GM23248 (cell line): ENCODE data around the gene MAEL. TPM values are rescaled to one million over a fixed set of nuclear protein-coding genes. Genes with fewer than 3 reads are reported as not detected.

Experiments
- DNase-seq: peaks from one replicate; pipeline ENCODE4 v3.0.0-alpha.2; 2015
- H2AFZ ChIP-seq: fragments of 200-600 bp; sonication (generic); 2 replicates; pipeline ENCODE4 v1.6.1; 2016; ENCODE audit warnings: antibody characterized with exemption
- H3F3A ChIP-seq: fragments of 200-600 bp; sonication (generic); 2 replicates; pipeline ENCODE4 v1.6.1; 2016; ENCODE audit warnings: mild to moderate bottlenecking, antibody characterized with exemption, mixed run types; ENCODE audit not compliant: insufficient read depth
- H3K27ac ChIP-seq: fragments of 200-600 bp; sonication (generic); 2 replicates; pipeline ENCODE4 v1.5.1; 2016; ENCODE audit warnings: mild to moderate bottlenecking
- H3K27me3 ChIP-seq: fragments of 200-600 bp; sonication (generic); replicated peaks from 2 replicates; pipeline ENCODE4 v1.6.1; 2016; ENCODE audit warnings: mild to moderate bottlenecking; ENCODE audit not compliant: insufficient read depth
- H3K36me3 ChIP-seq: fragments of 200-600 bp; sonication (generic); 2 replicates; pipeline ENCODE4 v1.6.1; 2016; ENCODE audit warnings: low read depth, mild to moderate bottlenecking
- H3K4me1 ChIP-seq: fragments of 200-600 bp; sonication (generic); 2 replicates; pipeline ENCODE4 v1.6.1; 2016; ENCODE audit warnings: mild to moderate bottlenecking; ENCODE audit not compliant: insufficient read depth
- H3K4me2 ChIP-seq: fragments of 200-600 bp; sonication (generic); one replicate; pipeline ENCODE4 v1.6.1; 2016; ENCODE audit warnings: mild to moderate bottlenecking; ENCODE audit not compliant: unreplicated experiment
- H3K4me3 ChIP-seq: fragments of 200-600 bp; sonication (generic); 2 replicates; pipeline ENCODE4 v1.5.1; 2016; ENCODE audit warnings: mild to moderate bottlenecking
- H3K79me2 ChIP-seq: fragments of 200-600 bp; sonication (generic); 2 replicates; pipeline ENCODE4 v1.6.1; 2016; ENCODE audit warnings: mild to moderate bottlenecking; ENCODE audit not compliant: insufficient read depth
- H3K9ac ChIP-seq: fragments of 200-600 bp; sonication (generic); 2 replicates; pipeline ENCODE4 v1.6.1; 2016; ENCODE audit warnings: mild to moderate bottlenecking
- H3K9me2 ChIP-seq: fragments of 200-600 bp; sonication (generic); 2 replicates; pipeline ENCODE4 v1.6.1; 2016; ENCODE audit warnings: mixed run types, mild to moderate bottlenecking, moderate library complexity; ENCODE audit not compliant: insufficient read depth
- H3K9me3 ChIP-seq: fragments of 200-600 bp; sonication (generic); one replicate; pipeline ENCODE4 v1.6.1; 2017; ENCODE audit warnings: low read depth
- H4K20me1 ChIP-seq: fragments of 200-600 bp; sonication (generic); 2 replicates; pipeline ENCODE4 v1.6.0; 2016; ENCODE audit not compliant: insufficient read depth
- EZH2 ChIP-seq: fragments of 200-600 bp; sonication (generic); IDR thresholded peaks from 2 replicates; pipeline ENCODE4 v1.6.1; 2018; ENCODE audit warnings: antibody characterized with exemption, mild to moderate bottlenecking; ENCODE audit not compliant: insufficient read depth, poor library complexity, severe bottlenecking
- EZH2phosphoT487 ChIP-seq: fragments of 200-600 bp; sonication (generic); IDR thresholded peaks from 2 replicates; pipeline ENCODE4 v1.6.1; 2018; ENCODE audit warnings: antibody characterized with exemption, moderate library complexity, mild to moderate bottlenecking, low read depth; ENCODE audit not compliant: insufficient read depth
- WGBS, 2 experiments: methylation state at CpG; one replicate each; pipeline ENCODE4 v1.1.6; 2015 to 2017; ENCODE audit warnings: low lambda C conversion rate in 2 of 2, low coverage in 1 of 2; ENCODE audit errors: missing lambda C conversion rate in 2 of 2; 5-methylcytosine and 5-hydroxymethylcytosine counted together
- in situ Hi-C: fragments of 300-500 bp; cut with MboI; formaldehyde crosslinking; loops from 2 replicates; pipeline ENCODE4 v1.15.0; 2020
- polyA plus RNA-seq: library from polyadenylated mRNA; unstranded; fragments of >200 nt; fragmentation: Nextera tagmentation; extraction: Ambion mirVana; gene quantifications from 2 replicates; pipeline ENCODE4 v1.2.1, GENCODE V29; 2016
- total RNA-seq: library from RNA; depleted of rRNA; stranded (reverse); fragments of >200 nt; shearing (Covaris generic); gene quantifications from 2 replicates; pipeline ENCODE4 v1.2.3, GENCODE V29; 2014

Gene MAEL
- total and polyA plus RNA-seq, 2 experiments from 2014 or later, result not detected

DNA sequence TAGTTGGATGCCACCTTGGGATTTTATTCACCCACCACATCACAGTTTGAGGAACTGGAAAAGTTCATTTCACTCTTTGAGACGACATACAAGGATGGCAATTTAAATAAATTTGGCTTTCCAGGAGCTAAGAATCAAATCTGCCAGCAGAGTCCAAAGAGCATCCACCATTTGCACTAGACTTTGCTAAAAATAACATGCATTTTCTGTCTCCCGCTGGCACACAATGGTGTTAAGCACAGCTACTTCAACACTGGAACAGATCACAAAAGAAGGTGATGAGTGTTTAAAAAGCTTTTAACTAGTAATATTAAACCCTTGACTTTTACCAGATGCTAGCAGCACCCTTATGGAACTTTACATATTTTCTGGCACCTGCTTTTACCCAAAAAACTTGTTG, 44.6 kb downstream of the MAEL start:
- H3K36me3 ChIP-seq, result no peaks in the 10 kb centered on the region
- H3K27me3 ChIP-seq, result no peaks in the 10 kb centered on the region; the same call in 1 of the 2 replicates
- H3K4me3 ChIP-seq, result no peak overlapping the region
- H3K9ac ChIP-seq, result no peak overlapping the region
- in situ Hi-C loops, result no loop called here
- H3K9me3 ChIP-seq, result no peaks in the 10 kb centered on the region
- no peaks in the 10 kb centered on the region for H4K20me1 ChIP-seq
- WGBS, 2 experiments, result 0 to 7% methylated on average over 2 of the region's 2 CpGs
- DNase-seq, result no peak
- no peak overlapping the region for H3K4me2 ChIP-seq
- no peak overlapping the region for H3K27ac ChIP-seq
- no peaks in the 10 kb centered on the region for H3F3A ChIP-seq
- TF ChIP-seq EZH2phosphoT487 (no peak), EZH2 (no peak)
- H3K9me2 ChIP-seq, result no peaks in the 10 kb centered on the region
- no peaks in the 10 kb centered on the region for H3K4me1 ChIP-seq
- H2AFZ ChIP-seq, result no peak overlapping the region
- H3K79me2 ChIP-seq, result no peaks in the 10 kb centered on the region

DNA sequence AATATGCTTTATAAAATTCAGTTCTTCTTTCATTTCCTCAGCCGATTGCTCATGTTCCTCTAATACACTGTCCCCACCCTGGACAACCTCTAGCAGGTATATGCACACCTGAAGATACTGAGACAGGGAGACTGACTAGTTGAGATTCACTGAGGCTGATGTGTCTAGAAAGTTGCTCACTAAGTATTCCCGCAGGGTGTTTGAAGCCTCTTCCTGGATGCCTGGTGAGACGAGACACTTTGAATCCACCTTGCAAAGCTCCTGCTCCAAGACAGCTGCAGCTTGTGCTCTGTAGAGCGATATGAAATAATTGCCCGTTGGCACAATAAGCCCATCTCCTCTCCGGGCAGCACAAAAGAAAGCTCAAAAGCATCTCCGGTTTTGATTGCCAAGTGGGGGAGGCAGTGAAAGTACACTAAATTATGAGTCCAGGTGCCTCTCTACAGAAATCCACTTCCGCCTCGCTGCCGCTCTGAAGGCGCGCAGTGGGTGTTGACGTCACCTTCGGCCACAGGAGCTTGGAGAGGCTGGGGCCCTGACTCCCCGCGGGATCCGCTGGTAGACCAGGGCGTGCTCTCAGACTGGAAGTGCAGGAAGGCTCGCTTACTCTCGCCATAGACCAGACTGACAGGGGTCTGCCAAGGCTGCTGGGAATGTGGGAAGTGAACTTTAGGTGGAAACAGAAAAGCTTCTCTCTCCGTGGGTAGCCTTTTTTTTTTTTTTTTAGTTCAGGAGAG, 54.8 kb downstream of the MAEL start:
- WGBS, 2 experiments, result 12 to 15% methylated on average over 20 to 21 of the region's 21 CpGs
- no peaks in the 10 kb centered on the region for H3K9me3 ChIP-seq
- no peaks in the 10 kb centered on the region for H3K79me2 ChIP-seq
- no peak overlapping the region for H3K9ac ChIP-seq
- peak overlapping the region; percentile 53 for H3K4me2 ChIP-seq
- H3K9me2 ChIP-seq, result no peaks in the 10 kb centered on the region
- H3F3A ChIP-seq, result no peaks in the 10 kb centered on the region
- peak; percentile 55 for DNase-seq
- no peak overlapping the region for H3K27ac ChIP-seq
- H4K20me1 ChIP-seq, result no peaks in the 10 kb centered on the region
- H3K27me3 ChIP-seq, result peaks cover 22% of the 10 kb centered on the region
- no peaks in the 10 kb centered on the region for H3K36me3 ChIP-seq
- H3K4me3 ChIP-seq, result peak overlapping the region; percentile 40; the same call in 1 of the 2 replicates
- in situ Hi-C loops, result no loop called here
- H3K4me1 ChIP-seq, result 0 out of 2 replicates have a peak, but pooled peaks cover 2% of the 10 kb centered on the region
- H2AFZ ChIP-seq, result peak overlapping the region; percentile 69
- no peak for TF ChIP-seq EZH2
- TF ChIP-seq EZH2phosphoT487, result no peak

DNA sequence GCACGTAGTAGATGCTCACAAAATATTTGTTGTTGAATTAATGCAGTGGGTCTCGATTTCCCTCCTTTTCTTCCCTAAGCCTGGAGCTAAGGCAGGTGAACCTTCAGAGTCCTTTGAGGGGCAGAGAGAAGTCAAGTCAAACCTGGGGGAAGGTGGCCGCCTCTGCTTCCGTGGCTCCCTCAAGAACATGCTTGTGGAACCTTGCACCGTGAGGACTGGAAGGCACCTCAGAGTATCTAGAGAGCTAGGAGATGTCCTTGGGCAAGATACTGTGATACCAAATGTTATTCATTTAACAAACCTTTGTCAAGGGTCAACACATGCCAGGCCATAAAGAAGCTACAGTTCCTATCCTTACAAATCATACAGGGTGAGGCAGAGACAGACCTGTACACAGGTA, 62.8 kb downstream of the MAEL start:
- Histone ChIP-seq H3K9ac (no peak overlapping the region), H3K27me3 (no peaks in the 10 kb centered on the region; the same call in 1 of the 2 replicates), H3K36me3 (no peaks in the 10 kb centered on the region), H3K4me2 (no peak overlapping the region), H3K4me3 (no peak overlapping the region), H3K27ac (no peak overlapping the region), H3K9me2 (no peaks in the 10 kb centered on the region), H3K9me3 (no peaks in the 10 kb centered on the region), H2AFZ (no peak overlapping the region), H3K4me1 (no peaks in the 10 kb centered on the region), H3K79me2 (no peaks in the 10 kb centered on the region), H3F3A (no peaks in the 10 kb centered on the region), H4K20me1 (no peaks in the 10 kb centered on the region)
- WGBS, 2 experiments, result 73 to 75% methylated on average over 5 of the region's 5 CpGs
- DNase-seq, result no peak
- in situ Hi-C loops, result no loop called here
- TF ChIP-seq EZH2 (no peak), EZH2phosphoT487 (no peak)

DNA sequence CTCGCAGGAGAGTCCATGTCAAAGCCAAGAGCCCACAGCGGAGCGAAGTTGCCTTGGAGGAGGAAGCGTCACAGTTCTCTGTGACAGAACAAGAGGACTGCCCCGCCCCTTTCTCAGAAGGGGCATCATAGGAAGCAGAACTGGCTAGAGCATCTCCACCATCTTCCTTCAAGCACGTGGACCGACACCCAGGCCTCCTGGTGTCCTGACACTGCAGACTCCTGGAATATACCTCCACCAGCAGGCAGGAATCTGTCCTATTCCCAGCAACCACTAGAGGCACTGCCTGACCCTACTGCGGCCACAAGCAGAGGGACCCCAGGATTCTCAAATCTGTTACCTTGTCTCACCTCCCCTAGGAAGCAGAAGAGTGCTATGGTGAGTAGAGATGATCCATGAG, 63.3 kb downstream of the MAEL start:
- no peaks in the 10 kb centered on the region for H3K9me3 ChIP-seq
- no peaks in the 10 kb centered on the region for H3K9me2 ChIP-seq
- H3K4me1 ChIP-seq, result no peaks in the 10 kb centered on the region
- TF ChIP-seq EZH2 (no peak), EZH2phosphoT487 (no peak)
- no peak overlapping the region for H3K27ac ChIP-seq
- H3K27me3 ChIP-seq, result no peaks in the 10 kb centered on the region; the same call in 1 of the 2 replicates
- no peaks in the 10 kb centered on the region for H4K20me1 ChIP-seq
- no peaks in the 10 kb centered on the region for H3K36me3 ChIP-seq
- DNase-seq, result peak; percentile 28
- in situ Hi-C loops, result no loop called here
- 55 to 59% methylated on average over 8 of the region's 8 CpGs for WGBS, 2 experiments
- H3K4me2 ChIP-seq, result no peak overlapping the region
- H3K9ac ChIP-seq, result no peak overlapping the region
- H3F3A ChIP-seq, result no peaks in the 10 kb centered on the region
- H3K4me3 ChIP-seq, result no peak overlapping the region
- no peaks in the 10 kb centered on the region for H3K79me2 ChIP-seq
- H2AFZ ChIP-seq, result no peak overlapping the region
